ENCODE measurements around the gene MAP6. TPM values are rescaled to one million over a fixed set of nuclear protein-coding genes. Genes with fewer than 3 reads are reported as not detected.

MAP6 gene
- total and polyA plus RNA-seq, 12 donors = 1.2 to 9.1 (median 5.8) TPM

DNA sequence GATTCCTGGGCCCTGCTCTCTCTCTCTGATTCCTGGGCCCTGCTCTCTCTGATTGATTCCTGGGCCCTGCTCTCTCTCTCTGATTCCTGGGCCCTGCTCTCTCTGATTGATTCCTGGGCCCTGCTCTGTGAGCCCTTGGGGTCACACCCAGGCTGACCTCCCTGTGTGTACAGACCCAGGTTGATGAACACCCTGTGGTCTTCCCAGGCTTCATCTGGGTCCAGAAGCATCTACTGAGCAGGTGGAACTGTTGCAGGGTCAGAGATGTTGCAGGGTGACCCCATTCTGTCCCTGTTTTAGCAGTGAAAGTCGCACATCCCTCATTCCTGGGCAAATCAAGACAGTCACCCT lies 126.8 kb downstream of the MAP6 start:
- H3K36me3 ChIP-seq = no peaks in the 10 kb centered on the region
- no peaks in the 10 kb centered on the region for H3K9me3 ChIP-seq
- intact Hi-C loops (cut with DNase I) = loop anchor here in 6 of 10 donors (10.0 kb wide), 5 partner anchors 133 to 783 kb away; partner anchors contain the start of gene DGAT2 (in 2 of the 6)
- no peak for TF ChIP-seq CTCF (IDR thresholded peaks at IDR 0.05)
- ATAC-seq = no peak
- H3K27ac ChIP-seq = no peak overlapping the region
- no peak overlapping the region for H3K4me3 ChIP-seq
- peaks cover 0 to 8% (median 0%) of the 10 kb centered on the region in 9 donors for H3K4me1 ChIP-seq
- no peak for DNase-seq
- H3K27me3 ChIP-seq = no peaks in the 10 kb centered on the region
- WGBS, 2 donors = 97 to 100% methylated on average over 1 of the region's 1 CpG

- Histone ChIP-seq H3K4me3 (no peak overlapping the region), H3K9me3 (no peaks in the 10 kb centered on the region), H3K4me1 (peaks cover 0 to 11% (median 0%) of the 10 kb centered on the region in 9 donors), H3K27me3 (no peaks in the 10 kb centered on the region), H3K27ac (no peak overlapping the region), H3K36me3 (no peaks in the 10 kb centered on the region)
- WGBS, 2 donors = 96 to 97% methylated on average over 4 of the region's 4 CpGs
- intact Hi-C loops (cut with DNase I) = loop anchor here in 6 of 10 donors (10.0 kb wide), 5 partner anchors 133 to 783 kb away; partner anchors contain the start of gene DGAT2 (in 2 of the 6)
- DNase-seq (no peak), ATAC-seq (no peak)
- TF ChIP-seq CTCF (IDR thresholded peaks at IDR 0.05) = no peak
Measured at GRCh38 chr11:75541193-75542087, 127.4 kb downstream of the MAP6 start.

DNA sequence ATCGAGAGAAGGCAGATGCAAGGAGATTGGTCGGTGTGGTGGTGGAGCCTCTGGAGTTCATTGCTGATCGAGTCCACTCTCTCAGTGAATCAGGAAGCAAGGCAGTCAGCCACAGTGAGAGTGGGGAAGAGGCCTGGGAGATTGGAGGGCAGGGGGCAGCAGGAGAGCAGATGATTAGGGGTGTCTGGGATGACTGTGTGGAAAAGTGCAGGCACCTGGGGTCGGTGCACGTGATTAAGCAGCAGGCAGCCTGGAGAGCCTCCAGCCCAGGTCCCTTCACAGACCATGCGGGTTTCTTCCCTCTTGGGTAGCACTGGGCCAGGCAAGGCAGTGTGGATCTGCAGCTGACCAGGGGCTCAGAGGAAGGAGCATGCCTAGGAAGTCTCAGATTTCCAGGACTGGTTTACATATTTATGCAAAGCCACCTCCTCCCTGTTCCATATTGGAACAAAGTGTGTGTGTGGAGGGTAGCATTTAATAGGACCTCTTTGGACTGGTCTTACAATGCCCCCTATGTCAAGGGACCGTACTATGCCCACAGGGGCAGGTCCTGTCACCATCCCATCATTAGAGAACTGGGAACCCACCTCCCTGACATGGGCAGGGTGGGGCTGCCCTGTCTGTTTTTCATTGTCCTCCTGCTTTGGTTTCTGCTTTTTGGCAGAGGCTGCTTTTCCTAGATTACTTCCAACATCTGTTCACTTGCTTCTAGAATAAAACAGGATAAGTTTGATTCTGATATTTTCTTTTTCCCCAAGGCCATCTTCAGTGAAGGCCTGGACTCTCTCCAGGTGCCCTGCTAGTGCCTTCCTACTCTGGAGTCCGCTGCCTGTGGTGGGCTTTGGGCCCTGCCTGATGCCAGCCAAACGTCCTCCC lies 129.1 kb downstream of the MAP6 start:
- intact Hi-C loops (cut with DNase I) = loop anchor here in 7 of 10 donors (10.0 kb wide), 7 partner anchors 135 to 785 kb away; partner anchors contain the start of gene DGAT2 (in 2 of the 7)
- H3K4me1 ChIP-seq = peaks cover 0 to 11% (median 5%) of the 10 kb centered on the region in 9 donors
- no peak overlapping the region for H3K27ac ChIP-seq
- ATAC-seq (no peak), DNase-seq (no peak)
- TF ChIP-seq CTCF (IDR thresholded peaks at IDR 0.05) = no peak
- H3K4me3 ChIP-seq = no peak overlapping the region
- no peaks in the 10 kb centered on the region for H3K27me3 ChIP-seq
- 63 to 70% methylated on average over 9 of the region's 9 CpGs for WGBS, 2 donors
- H3K36me3 ChIP-seq = no peaks in the 10 kb centered on the region
- H3K9me3 ChIP-seq = no peaks in the 10 kb centered on the region
